ENCODE results near the gene NUDT2.
"Not testable (repeated sequence)": the region's sequence is repeated elsewhere in the genome, so short reads cannot be mapped to it uniquely, and the experiment has no call there.

Gene NUDT2

GRCh38 chr9:34328987-34329832 is at the start of gene NUDT2, which contains the start of gene KIF24:
Gene NUDT2, plus strand, starts transcription at chr9:34329569. Its CDS starts 9,471 bp downstream, at chr9:34339040.
Gene KIF24, minus strand, starts transcription at chr9:34329268. Its CDS starts 17,922 bp downstream, at chr9:34311346.
- peak; percentile 82 to 89 (median 85) for DNase-seq (ENCODE audit: low read depth in 2 of 3, low spot score in 2 of 3)

GRCh38 chr9:34282096-34282495 is 47.3 kb upstream of the NUDT2 start:
- DNase-seq (ENCODE audit: low read depth in 2 of 3, low spot score in 2 of 3): no peak

DNA sequence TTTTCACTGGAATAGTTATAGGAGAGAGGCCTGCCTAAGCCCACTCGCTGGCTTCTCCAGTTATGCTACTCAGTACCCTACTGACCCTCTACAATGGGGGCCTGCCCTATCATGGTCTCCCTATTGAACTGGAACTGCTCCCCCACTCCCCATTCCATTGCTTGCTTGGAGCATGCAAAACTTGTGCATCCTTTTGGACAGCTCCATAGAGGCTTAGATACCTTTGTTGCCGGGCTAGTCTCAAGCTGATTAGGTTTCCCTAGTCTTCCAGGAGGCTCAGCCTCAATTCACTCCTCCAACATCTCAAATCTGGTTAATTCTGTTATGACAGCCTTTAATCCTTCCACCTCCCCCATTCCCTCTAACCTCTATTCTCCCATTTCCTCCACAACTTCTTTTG is 40.2 kb upstream of the NUDT2 start:
- no peak for DNase-seq (ENCODE audit: low read depth in 2 of 3, low spot score in 2 of 3)

GRCh38 chr9:34291023-34291422 is 38.3 kb upstream of the NUDT2 start:
- DNase-seq (ENCODE audit: low read depth in 2 of 3, low spot score in 2 of 3): no peak

DNA sequence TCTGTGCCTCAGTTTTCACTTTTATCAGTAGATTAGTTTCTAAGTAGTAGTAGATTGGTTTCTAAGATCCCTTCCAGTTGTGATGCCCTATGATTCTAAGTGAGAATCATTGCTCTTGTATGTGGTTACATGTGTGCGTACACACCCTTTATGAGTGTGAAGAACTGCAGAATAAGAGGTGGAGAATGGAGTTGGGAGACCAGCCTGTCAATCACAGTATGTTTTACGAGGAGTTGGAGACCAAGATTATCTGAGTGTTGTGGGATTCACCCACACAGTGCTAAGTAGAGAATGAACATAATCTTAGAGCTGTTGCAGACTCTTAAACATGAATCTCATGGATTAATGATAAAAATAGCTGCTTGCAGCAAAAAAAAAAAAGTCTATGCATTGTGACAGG is 37.9 kb upstream of the NUDT2 start:
- no peak for DNase-seq (ENCODE audit: low read depth in 2 of 3, low spot score in 2 of 3)

GRCh38 chr9:34292552-34292951 is 36.8 kb upstream of the NUDT2 start:
- no peak for DNase-seq (ENCODE audit: low read depth in 2 of 3, low spot score in 2 of 3)

GRCh38 chr9:34301064-34301463 is 28.3 kb upstream of the NUDT2 start:
- DNase-seq (ENCODE audit: low read depth in 2 of 3, low spot score in 2 of 3): not testable (repeated sequence)

DNA sequence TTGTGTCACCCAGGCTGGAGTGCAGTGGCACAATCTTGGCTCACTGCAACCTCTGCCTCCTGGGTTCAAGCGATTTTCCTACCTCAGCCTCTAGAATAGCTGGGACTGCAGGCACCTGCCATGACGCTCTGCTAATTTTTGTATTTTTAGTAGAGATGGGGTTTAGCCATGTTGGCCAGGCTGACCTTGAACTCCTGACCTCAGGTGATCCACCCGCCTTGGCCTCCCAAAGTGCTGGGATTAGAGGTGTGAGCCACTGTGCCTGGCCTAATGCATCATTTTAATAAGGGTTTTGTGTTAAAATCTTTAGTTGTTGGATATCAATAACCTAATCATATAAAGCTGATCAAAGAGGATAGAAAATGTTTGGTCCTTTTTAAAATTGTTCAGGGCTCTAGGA is 21.1 kb upstream of the NUDT2 start:
- not testable (repeated sequence) for DNase-seq (ENCODE audit: low read depth in 2 of 3, low spot score in 2 of 3)

DNA sequence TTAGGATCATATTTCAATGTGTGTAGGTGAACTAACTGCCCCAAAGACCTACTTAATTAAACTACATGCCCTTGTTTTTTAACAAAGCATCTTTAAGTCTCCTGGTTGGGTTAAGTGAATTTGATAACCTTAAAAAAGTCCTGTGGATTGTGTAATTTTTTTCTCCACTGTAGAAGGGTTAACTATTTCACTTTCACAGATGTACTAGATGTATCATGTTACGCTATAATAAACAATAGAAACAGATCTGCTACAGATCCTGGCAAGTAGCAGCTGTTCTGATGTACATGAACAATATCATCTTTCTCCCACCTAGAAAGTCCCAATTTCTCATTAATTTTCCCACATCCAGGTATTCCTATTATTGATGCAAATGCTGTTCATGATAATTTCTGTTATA is 19.2 kb upstream of the NUDT2 start:
- DNase-seq (ENCODE audit: low read depth in 2 of 3, low spot score in 2 of 3): no peak

- DNase-seq (ENCODE audit: low read depth in 2 of 3, low spot score in 2 of 3): no peak
Measured at GRCh38 chr9:34311499-34312185, 17.7 kb upstream of the NUDT2 start.

GRCh38 chr9:34317436-34317835 is 11.9 kb upstream of the NUDT2 start:
- no peak for DNase-seq (ENCODE audit: low read depth in 2 of 3, low spot score in 2 of 3)

DNA sequence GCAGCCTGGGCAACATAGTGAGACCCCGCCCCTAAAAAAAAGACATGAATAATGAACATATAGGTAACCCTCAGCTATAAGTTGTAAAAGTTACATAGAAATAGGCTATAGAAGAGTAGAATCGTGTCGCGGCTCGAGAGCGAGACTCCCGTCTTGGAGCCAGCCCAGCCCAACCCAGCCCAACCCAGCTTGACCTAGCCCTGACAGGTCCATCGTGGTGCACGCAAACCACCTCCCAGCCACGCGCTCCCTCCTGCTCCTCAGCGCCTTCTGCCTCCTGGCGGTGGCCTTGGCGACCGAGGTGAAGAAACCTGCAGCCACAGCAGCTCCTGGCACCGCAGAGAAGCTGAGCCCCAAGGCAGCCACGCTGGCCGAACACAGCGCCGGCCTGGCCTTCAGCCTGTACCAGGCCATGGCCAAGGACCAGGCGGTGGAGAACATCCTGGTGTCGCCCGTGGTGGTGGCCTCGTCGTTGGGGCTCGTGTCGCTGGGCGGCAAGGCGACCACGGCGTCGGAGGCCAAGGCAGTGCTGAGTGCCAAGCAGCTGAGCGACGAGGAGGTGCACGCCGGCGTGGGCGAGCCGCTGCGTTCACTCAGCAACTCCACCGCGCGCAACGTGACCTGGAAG is 11.1 kb upstream of the NUDT2 start:
- DNase-seq (ENCODE audit: low read depth in 2 of 3, low spot score in 2 of 3): no peak

GRCh38 chr9:34321451-34321850 is 7.9 kb upstream of the NUDT2 start:
- DNase-seq (ENCODE audit: low read depth in 2 of 3, low spot score in 2 of 3): no peak

- DNase-seq (ENCODE audit: low read depth in 2 of 3, low spot score in 2 of 3): no peak
Measured at GRCh38 chr9:34322899-34323591, 6.3 kb upstream of the NUDT2 start.

DNA sequence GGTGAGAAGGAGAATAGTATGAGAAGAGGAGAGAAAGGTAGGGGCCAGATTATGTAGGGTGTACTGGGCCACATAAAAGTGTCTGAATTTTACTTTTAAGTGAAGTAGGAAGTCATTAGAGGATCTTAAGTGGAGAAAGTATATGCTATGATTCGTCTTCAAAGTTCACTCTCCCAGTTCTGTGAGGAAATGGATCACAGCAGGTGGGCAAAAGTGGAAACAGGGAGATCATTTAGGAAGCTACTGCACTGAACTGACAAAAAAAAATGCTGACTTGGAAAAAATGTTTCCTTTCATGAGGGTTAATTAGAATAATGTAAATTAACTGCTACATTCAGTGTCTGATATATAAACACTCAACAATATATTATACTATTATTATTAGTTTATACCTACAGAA is 2.7 kb upstream of the NUDT2 start:
- no peak for DNase-seq (ENCODE audit: low read depth in 2 of 3, low spot score in 2 of 3)

- DNase-seq (ENCODE audit: low read depth in 2 of 3, low spot score in 2 of 3): no peak
Measured at GRCh38 chr9:34328500-34328986, 826 bp upstream of the NUDT2 start.

- DNase-seq (ENCODE audit: low read depth in 2 of 3, low spot score in 2 of 3): no peak
Measured at GRCh38 chr9:34331196-34331595, 1.8 kb downstream of the NUDT2 start.

- no peak for DNase-seq (ENCODE audit: low read depth in 2 of 3, low spot score in 2 of 3)
Measured at GRCh38 chr9:34332076-34332964, 3.0 kb downstream of the NUDT2 start.

- DNase-seq (ENCODE audit: low read depth in 2 of 3, low spot score in 2 of 3): no peak
Measured at GRCh38 chr9:34333836-34334235, 4.5 kb downstream of the NUDT2 start.

- DNase-seq (ENCODE audit: low read depth in 2 of 3, low spot score in 2 of 3): no peak
Measured at GRCh38 chr9:34334337-34334824, 5.0 kb downstream of the NUDT2 start.
